Brain microvascular endothelial cell (primary cell): ENCODE results near the gene XYLT2.
A peak's percentile ranks its signal among the peaks of the same experiment; 100 is the strongest.
"Not testable (repeated sequence)": the region's sequence is repeated elsewhere in the genome, so short reads cannot be mapped to it uniquely, and the experiment has no call there.

ENCODE experiments used
- DNase-seq: peaks from one replicate; pipeline ENCODE4 v3.0.0-alpha.2; 2020
- H3K27ac ChIP-seq: fragments of 250-450 bp; sonication (Bioruptor Pico); 2 replicates; pipeline ENCODE4 v1.5.1; 2020; ENCODE audit warnings: mild to moderate bottlenecking, moderate library complexity
- H3K27me3 ChIP-seq: fragments of 250-450 bp; sonication (Bioruptor Pico); replicated peaks from 2 replicates; pipeline ENCODE4 v1.5.1; 2020; ENCODE audit warnings: mild to moderate bottlenecking
- H3K36me3 ChIP-seq: fragments of 250-450 bp; sonication (Bioruptor Pico); replicated peaks from 2 replicates; pipeline ENCODE4 v1.5.1; 2020; ENCODE audit warnings: mild to moderate bottlenecking
- H3K4me3 ChIP-seq: 2 replicates; pipeline ENCODE4 v1.5.1; 2011; ENCODE audit warnings: low read depth, mild to moderate bottlenecking, control low read depth, low read length, moderate library complexity
- in situ Hi-C: cut with HindIII; loops from 2 replicates; pipeline ENCODE4 v1.10.0; 2017; ENCODE audit warnings: low sequenced_read_pairs, low pct_ligation_motif_present
- TF ChIP-seq, protein P1 (sequence below): IDR thresholded peaks from 2 replicates; pipeline ENCODE4 v1.5.1; 2011; ENCODE audit warnings: low read depth, mild to moderate bottlenecking, moderate library complexity, low read length, control low read depth, inconsistent platforms; ENCODE audit errors: missing control alignments

Gene XYLT2

DNA sequence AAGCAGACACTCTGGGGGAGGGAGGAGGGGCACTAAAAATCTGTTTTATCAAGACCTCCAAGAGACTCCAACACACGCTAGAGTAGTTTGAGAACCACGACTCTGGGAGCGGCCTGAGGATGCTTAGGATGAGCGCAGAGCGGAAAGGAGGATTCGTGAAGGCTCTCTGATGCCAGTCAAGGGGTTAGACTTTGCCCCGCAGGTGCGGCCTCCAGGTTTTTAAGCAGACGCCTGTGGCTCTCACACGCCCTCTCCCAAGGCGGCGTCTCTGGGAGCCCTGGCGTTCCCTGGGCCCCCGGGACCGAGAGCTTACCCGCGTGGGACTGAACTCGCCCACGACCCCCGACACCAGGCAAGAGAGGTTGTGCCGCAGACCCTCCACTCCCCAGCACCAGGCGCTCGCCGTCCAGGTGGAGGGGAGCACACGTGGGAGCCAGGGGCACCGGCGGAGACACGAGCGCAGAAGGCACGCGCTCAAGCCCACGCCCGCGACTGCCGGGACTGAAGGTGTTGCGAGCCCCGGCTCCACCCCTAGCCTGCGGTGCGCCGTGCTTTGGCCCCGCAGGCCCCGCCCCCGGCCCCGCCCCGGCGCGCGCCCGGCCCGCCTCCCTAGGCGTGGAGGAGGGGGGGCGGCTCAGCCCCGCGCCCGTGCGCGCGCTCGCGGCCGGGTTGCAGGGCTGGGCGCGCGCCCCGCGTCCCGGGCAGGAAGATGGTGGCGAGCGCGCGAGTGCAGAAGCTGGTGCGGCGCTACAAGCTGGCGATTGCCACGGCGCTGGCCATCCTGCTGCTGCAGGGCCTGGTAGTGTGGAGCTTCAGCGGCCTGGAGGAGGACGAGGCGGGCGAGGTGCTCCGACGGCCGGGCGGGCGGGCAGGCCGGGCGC, at the start of gene XYLT2:
Gene XYLT2 (plus strand): TSS at position 695 of the 881 bp plus-strand sequence. CDS start 15 bp downstream, at position 710.
- in situ Hi-C loops, result no loop called here
- Histone ChIP-seq H3K4me3 (peak within 1 kb of the TSS; percentile 87), H3K27ac (peak within 1 kb of the TSS; percentile 33), H3K36me3 (no peaks in the 10 kb centered on the region), H3K27me3 (no peaks in the 10 kb centered on the region)
- peak; percentile 72 for DNase-seq
- TF ChIP-seq, protein P1, sequence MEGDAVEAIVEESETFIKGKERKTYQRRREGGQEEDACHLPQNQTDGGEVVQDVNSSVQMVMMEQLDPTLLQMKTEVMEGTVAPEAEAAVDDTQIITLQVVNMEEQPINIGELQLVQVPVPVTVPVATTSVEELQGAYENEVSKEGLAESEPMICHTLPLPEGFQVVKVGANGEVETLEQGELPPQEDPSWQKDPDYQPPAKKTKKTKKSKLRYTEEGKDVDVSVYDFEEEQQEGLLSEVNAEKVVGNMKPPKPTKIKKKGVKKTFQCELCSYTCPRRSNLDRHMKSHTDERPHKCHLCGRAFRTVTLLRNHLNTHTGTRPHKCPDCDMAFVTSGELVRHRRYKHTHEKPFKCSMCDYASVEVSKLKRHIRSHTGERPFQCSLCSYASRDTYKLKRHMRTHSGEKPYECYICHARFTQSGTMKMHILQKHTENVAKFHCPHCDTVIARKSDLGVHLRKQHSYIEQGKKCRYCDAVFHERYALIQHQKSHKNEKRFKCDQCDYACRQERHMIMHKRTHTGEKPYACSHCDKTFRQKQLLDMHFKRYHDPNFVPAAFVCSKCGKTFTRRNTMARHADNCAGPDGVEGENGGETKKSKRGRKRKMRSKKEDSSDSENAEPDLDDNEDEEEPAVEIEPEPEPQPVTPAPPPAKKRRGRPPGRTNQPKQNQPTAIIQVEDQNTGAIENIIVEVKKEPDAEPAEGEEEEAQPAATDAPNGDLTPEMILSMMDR, result no peak

DNA sequence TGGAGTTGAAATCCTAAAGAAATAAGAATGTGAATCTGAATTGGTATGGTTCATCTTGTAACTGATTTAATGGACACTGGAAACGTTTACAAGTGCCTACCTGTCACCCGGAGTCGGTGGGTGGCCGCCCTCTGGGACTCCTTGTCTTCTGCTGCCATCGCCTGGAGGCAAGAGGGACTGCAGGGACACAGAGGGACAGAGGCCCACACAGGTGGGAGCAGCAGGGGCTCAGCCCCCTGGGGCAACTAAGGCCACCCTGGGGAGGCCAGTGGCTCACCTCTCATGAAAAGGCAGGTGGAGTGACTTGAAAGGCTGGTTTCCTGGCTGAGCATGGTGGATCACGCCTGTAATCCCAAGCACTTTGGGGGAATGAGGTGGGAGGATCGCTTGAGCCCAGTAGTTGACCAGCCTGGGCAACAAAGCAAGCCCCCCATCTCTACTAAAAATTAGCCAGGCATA, 48.5 kb upstream of the XYLT2 start:
- Histone ChIP-seq H3K4me3 (no peak overlapping the region), H3K36me3 (no peaks in the 10 kb centered on the region), H3K27me3 (no peaks in the 10 kb centered on the region), H3K27ac (no peak overlapping the region)
- DNase-seq, result peak; percentile 46
- TF ChIP-seq, protein P1, result peak; percentile 97
- in situ Hi-C loops, result no loop called here

DNA sequence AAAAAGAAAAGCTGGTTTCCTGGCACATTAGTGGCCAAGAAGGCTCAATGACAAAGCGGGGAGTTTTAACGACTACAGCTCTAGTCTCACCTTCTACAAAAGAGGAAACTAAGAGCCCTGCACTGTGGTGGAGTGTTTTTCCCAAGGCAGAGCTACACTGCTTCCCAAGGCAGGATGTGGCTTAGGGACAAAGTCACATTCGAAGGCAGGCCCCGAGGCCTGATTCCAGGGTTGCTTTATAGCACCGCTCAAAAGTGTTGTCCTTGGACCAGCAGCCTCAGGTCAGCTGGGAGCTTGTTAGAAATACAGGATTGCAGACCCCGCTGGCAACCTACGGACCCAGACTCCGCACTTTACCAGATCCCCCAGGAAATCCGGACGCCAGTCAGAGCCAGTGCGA, 47.9 kb upstream of the XYLT2 start:
- no peak for DNase-seq
- H3K4me3 ChIP-seq, result no peak overlapping the region
- H3K36me3 ChIP-seq, result no peaks in the 10 kb centered on the region
- H3K27me3 ChIP-seq, result no peaks in the 10 kb centered on the region
- TF ChIP-seq, protein P1, result no peak
- in situ Hi-C loops, result no loop called here
- no peak overlapping the region for H3K27ac ChIP-seq

DNA sequence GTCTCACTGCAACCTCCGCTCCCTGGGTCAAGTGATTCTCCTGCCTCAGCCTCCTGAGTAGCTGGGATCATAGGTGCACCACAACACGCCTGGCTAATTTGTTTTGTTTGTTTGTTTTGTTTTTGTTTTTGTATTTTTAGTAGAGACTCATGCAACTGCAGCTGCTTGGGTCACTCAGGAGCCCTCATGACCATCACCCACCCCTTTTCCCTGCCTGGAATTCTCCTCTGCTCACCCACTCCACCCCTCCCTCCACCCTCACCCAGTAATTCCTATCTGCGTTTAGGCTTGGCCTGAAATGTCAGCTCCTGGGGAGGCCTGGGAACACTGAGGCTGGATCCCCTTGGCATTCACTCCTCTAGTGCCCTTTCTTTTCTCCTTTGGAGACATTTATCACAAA, 46.1 kb upstream of the XYLT2 start:
- no peak overlapping the region for H3K4me3 ChIP-seq
- H3K27me3 ChIP-seq, result no peaks in the 10 kb centered on the region
- TF ChIP-seq, protein P1, result no peak
- DNase-seq, result no peak
- in situ Hi-C loops, result no loop called here
- H3K36me3 ChIP-seq, result no peaks in the 10 kb centered on the region
- H3K27ac ChIP-seq, result no peak overlapping the region

DNA sequence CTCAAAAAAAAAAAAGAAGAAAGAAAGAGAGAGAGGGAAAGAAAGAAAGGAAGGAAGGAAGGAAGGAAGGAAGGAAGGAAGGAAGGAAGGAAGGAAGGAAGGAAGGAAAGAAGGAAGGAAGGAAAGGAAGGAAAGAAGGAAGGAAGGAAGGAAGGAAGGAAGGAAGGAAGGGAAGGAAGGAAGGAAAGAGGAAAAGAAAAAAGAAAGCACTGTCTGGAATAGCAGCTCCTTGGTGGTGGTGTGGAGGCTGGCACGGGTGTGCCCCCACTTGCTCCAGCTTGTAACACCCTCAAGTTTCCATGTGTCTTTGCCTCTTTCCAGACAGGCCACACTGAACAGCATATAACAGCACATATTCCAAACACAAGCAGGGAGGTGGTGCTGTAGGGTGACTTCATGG, 45.1 kb upstream of the XYLT2 start:
- H3K36me3 ChIP-seq, in situ Hi-C loops, H3K27ac ChIP-seq, H3K27me3 ChIP-seq, H3K4me3 ChIP-seq, DNase-seq: not testable (repeated sequence)

DNA sequence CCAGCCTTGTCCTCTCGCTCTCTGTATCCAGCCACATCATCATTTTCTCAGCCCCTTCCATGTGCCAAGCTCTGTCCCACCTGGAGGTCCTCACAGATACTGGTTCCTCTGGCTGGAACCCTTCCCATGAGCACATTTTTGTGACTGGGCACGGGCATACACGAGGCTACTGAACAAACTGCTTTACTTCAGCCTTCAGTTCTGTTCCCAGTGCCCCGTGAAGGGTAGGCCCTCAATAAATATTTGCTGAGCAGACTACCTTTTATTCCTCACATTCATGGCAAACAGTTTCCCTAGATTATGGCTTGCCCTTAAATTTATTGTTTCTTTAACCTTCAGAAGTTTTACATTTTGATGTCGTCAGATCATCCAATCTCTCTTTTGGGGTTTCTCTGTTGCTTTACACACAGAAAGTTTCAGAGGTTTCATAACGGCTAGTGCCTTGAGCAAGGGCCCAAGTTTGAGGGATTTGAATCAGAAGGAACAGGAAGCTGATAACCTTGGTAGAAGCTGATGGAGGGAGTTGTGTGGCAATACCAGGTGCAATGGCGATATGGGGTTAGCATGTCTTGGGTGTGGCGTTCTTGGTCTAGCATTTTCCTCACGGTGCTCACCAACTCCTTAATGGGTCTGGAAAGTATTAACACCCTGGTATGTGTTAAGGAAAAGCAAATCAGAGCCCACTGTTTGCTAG, 43.9 kb upstream of the XYLT2 start:
- Histone ChIP-seq H3K36me3 (no peaks in the 10 kb centered on the region), H3K4me3 (no peak overlapping the region), H3K27me3 (no peaks in the 10 kb centered on the region), H3K27ac (no peak overlapping the region)
- TF ChIP-seq, protein P1, result no peak
- DNase-seq, result no peak
- in situ Hi-C loops, result no loop called here
